SK-N-SH treated with all-trans-retinoic acid at 6 μM for 48 hours (cell line): ENCODE data around the gene MRPL38.

Source experiments
- ATAC-seq: fragments of 200-7000 bp; cut with Tn5 transposase; 3 replicates; pipeline ENCODE4 v1.9.1; 2020; ENCODE audit warnings: mild to moderate bottlenecking, moderate library complexity
- ARNTL ChIP-seq: fragments of 450-650 bp; formaldehyde crosslinking; IDR thresholded peaks from 2 replicates; pipeline ENCODE4 v1.5.0; 2020; ENCODE audit warnings: low read depth, mild to moderate bottlenecking, moderate library complexity, borderline replicate concordance
- BACH2 ChIP-seq: fragments of 250-450 bp; sonication (Bioruptor Pico); IDR thresholded peaks from 2 replicates; pipeline ENCODE4 v1.9.0; 2021; ENCODE audit warnings: mild to moderate bottlenecking, borderline replicate concordance
- CREB5 ChIP-seq: fragments of 250-450 bp; sonication (Bioruptor Pico); IDR thresholded peaks from 2 replicates; pipeline ENCODE4 v1.5.1; 2020; ENCODE audit warnings: low read depth, mild to moderate bottlenecking, moderate library complexity
- CSRNP3 ChIP-seq: fragments of 250-450 bp; sonication (Bioruptor Pico); IDR thresholded peaks from 2 replicates; pipeline ENCODE4 v1.5.1; 2021; ENCODE audit warnings: mild to moderate bottlenecking, moderate library complexity
- ESRRG ChIP-seq: fragments of 250-450 bp; sonication (Bioruptor Pico); IDR thresholded peaks from 2 replicates; pipeline ENCODE4 v1.6.1; 2021; ENCODE audit warnings: mild to moderate bottlenecking
- GLIS3 ChIP-seq: fragments of 250-450 bp; sonication (Bioruptor Pico); IDR thresholded peaks from 2 replicates; pipeline ENCODE4 v1.5.0; 2020; ENCODE audit warnings: mild to moderate bottlenecking, moderate library complexity
- OSR1 ChIP-seq: fragments of 250-450 bp; sonication (Bioruptor Pico); IDR thresholded peaks from 2 replicates; pipeline ENCODE4 v1.8.0; 2022; ENCODE audit warnings: moderate library complexity, mild to moderate bottlenecking, inconsistent platforms
- PATZ1 ChIP-seq: fragments of 250-450 bp; sonication (Bioruptor Pico); IDR thresholded peaks from 2 replicates; pipeline ENCODE4 v1.8.0; 2020; ENCODE audit warnings: mild to moderate bottlenecking, moderate library complexity, borderline replicate concordance
- PPARA ChIP-seq: fragments of 250-450 bp; sonication (Bioruptor Pico); IDR thresholded peaks from 2 replicates; pipeline ENCODE4 v1.5.0; 2020; ENCODE audit warnings: mild to moderate bottlenecking, borderline replicate concordance
- RARB ChIP-seq: fragments of 250-450 bp; sonication (Bioruptor Pico); IDR thresholded peaks from 2 replicates; pipeline ENCODE4 v1.8.0; 2021; ENCODE audit warnings: mild to moderate bottlenecking, moderate library complexity
- SNAI2 ChIP-seq: fragments of 250-450 bp; sonication (Bioruptor Pico); IDR thresholded peaks from 2 replicates; pipeline ENCODE4 v1.5.0; 2020; ENCODE audit warnings: mild to moderate bottlenecking, moderate library complexity
- TCF4 ChIP-seq: fragments of 250-450 bp; sonication (Bioruptor Pico); IDR thresholded peaks from 2 replicates; pipeline ENCODE4 v1.8.0; 2021; ENCODE audit warnings: mild to moderate bottlenecking, moderate library complexity, borderline replicate concordance
- TOX ChIP-seq: fragments of 250-450 bp; sonication (Bioruptor Pico); IDR thresholded peaks from 2 replicates; pipeline ENCODE4 v1.8.0; 2021; ENCODE audit warnings: mild to moderate bottlenecking, moderate library complexity, borderline replicate concordance
- TSHZ2 ChIP-seq: fragments of 250-450 bp; sonication (Bioruptor Pico); IDR thresholded peaks from 2 replicates; pipeline ENCODE4 v1.5.0; 2020; ENCODE audit warnings: mild to moderate bottlenecking, moderate library complexity
- ZC3H10 ChIP-seq: fragments of 250-450 bp; sonication (Bioruptor Pico); IDR thresholded peaks from 2 replicates; pipeline ENCODE4 v1.5.1; 2021; ENCODE audit warnings: mild to moderate bottlenecking, moderate library complexity
- ZFP3 ChIP-seq: fragments of 250-450 bp; sonication (Bioruptor Pico); IDR thresholded peaks from 2 replicates; pipeline ENCODE4 v1.5.0; 2020; ENCODE audit warnings: mild to moderate bottlenecking, moderate library complexity
- ZNF8 ChIP-seq: fragments of 450-650 bp; formaldehyde crosslinking; IDR thresholded peaks from 2 replicates; pipeline ENCODE4 v1.5.0; 2020; ENCODE audit warnings: mild to moderate bottlenecking, moderate library complexity

Gene MRPL38

GRCh38 chr17:75874323-75875181, 30.1 kb downstream of the MRPL38 start:
- TF ChIP-seq BACH2, result no peak
- TF ChIP-seq ARNTL, result no peak
- no peak for TF ChIP-seq CREB5 (CRISPR knock-in tag)
- TF ChIP-seq ZNF8 (CRISPR knock-in tag), result no peak
- TF ChIP-seq TOX (CRISPR knock-in tag), result no peak
- TF ChIP-seq, all 23 proteins: peak for 0
- no peak for ATAC-seq

GRCh38 chr17:75873587-75874322, 30.9 kb downstream of the MRPL38 start:
- ATAC-seq, result no peak

More at GRCh38 chr17:75873587-75874322, 30.9 kb downstream of the MRPL38 start:
- TF ChIP-seq RARB (CRISPR knock-in tag) (no peak), ZNF8 (CRISPR knock-in tag) (no peak), TCF4 (CRISPR knock-in tag) (no peak), BACH2 (no peak), TOX (CRISPR knock-in tag) (no peak), CREB5 (CRISPR knock-in tag) (no peak), SNAI2 (CRISPR knock-in tag) (no peak), ZFP3 (CRISPR knock-in tag) (no peak), CSRNP3 (no peak), GLIS3 (CRISPR knock-in tag) (no peak), PATZ1 (no peak), ESRRG (CRISPR knock-in tag) (no peak), ZC3H10 (CRISPR knock-in tag) (no peak), TSHZ2 (no peak), OSR1 (CRISPR knock-in tag) (no peak), PPARA (no peak)
- TF ChIP-seq, all 23 proteins: peak for 0
